HG02571 (cell line): ENCODE results near the gene DDX10.
"Not testable (repeated sequence)": the region's sequence is repeated elsewhere in the genome, so short reads cannot be mapped to it uniquely, and the experiment has no call there.

Experiments used
- ATAC-seq: cut with Tn5 transposase; IDR thresholded peaks from one replicate; pipeline ENCODE4 v1.9.1; 2021; ENCODE audit warnings: mild to moderate bottlenecking, moderate library complexity; ENCODE audit not compliant: unreplicated experiment

The DDX10 gene

GRCh38 chr11:108664730-108665525, at the start of gene DDX10:
Gene DDX10, plus strand, starts transcription at chr11:108665069. Its CDS starts 85 bp downstream, at chr11:108665154.
- peak; percentile 85 for ATAC-seq

- ATAC-seq = no peak
Measured at GRCh38 chr11:108616549-108616948, 48.3 kb upstream of the DDX10 start.

GRCh38 chr11:108617055-108617454, 47.8 kb upstream of the DDX10 start:
- no peak for ATAC-seq

- no peak for ATAC-seq
Measured at GRCh38 chr11:108618529-108618928, 46.3 kb upstream of the DDX10 start.

GRCh38 chr11:108620958-108621772, 43.7 kb upstream of the DDX10 start:
- ATAC-seq = peak; percentile 90

- ATAC-seq = no peak
Measured at GRCh38 chr11:108622341-108622740, 42.5 kb upstream of the DDX10 start.

- ATAC-seq = no peak
Measured at GRCh38 chr11:108624196-108624925, 40.5 kb upstream of the DDX10 start.

- ATAC-seq = no peak
Measured at GRCh38 chr11:108628326-108628725, 36.5 kb upstream of the DDX10 start.

GRCh38 chr11:108628812-108629211, 36.1 kb upstream of the DDX10 start:
- ATAC-seq = no peak

- no peak for ATAC-seq
Measured at GRCh38 chr11:108629274-108629673, 35.6 kb upstream of the DDX10 start.

GRCh38 chr11:108632041-108632704, 32.7 kb upstream of the DDX10 start:
- no peak for ATAC-seq

- ATAC-seq = no peak
Measured at GRCh38 chr11:108635106-108635505, 29.8 kb upstream of the DDX10 start.

GRCh38 chr11:108636222-108636621, 28.6 kb upstream of the DDX10 start:
- ATAC-seq = no peak

- ATAC-seq = no peak
Measured at GRCh38 chr11:108639146-108639545, 25.7 kb upstream of the DDX10 start.

- not testable (repeated sequence) for ATAC-seq
Measured at GRCh38 chr11:108641752-108642151, 23.1 kb upstream of the DDX10 start.

GRCh38 chr11:108643974-108644373, 20.9 kb upstream of the DDX10 start:
- no peak for ATAC-seq

GRCh38 chr11:108645970-108646369, 18.9 kb upstream of the DDX10 start:
- ATAC-seq = no peak

- ATAC-seq = no peak
Measured at GRCh38 chr11:108647387-108647700, 17.5 kb upstream of the DDX10 start.

GRCh38 chr11:108647701-108648527, 17.0 kb upstream of the DDX10 start:
- ATAC-seq = peak; percentile 87

GRCh38 chr11:108648528-108648885, 16.4 kb upstream of the DDX10 start:
- ATAC-seq = no peak
